BJ (cell line): ENCODE data around the gene SCN9A. TPM values are rescaled to one million over a fixed set of nuclear protein-coding genes. Genes with fewer than 3 reads are reported as not detected.

ENCODE experiments used
- CTCF ChIA-PET: fragments of 350-600 bp; formaldehyde crosslinking; extraction: SDS; loops from one replicate; lab custom pipeline; 2021; ENCODE audit warnings: antibody characterized with exemption, inconsistent platforms; lab: Yijun Ruan, JAX
- POLR2A ChIA-PET: fragments of 300-600 bp; sonication (Branson Sonifier 250); formaldehyde crosslinking; extraction: SDS; loops from one replicate; lab custom pipeline; 2021; ENCODE audit warnings: antibody characterized with exemption; lab: Charles Lee
- DNase-seq: peaks from one replicate; pipeline ENCODE4 v3.0.0-alpha.2; 2011; ENCODE audit warnings: low read depth
- H3K27me3 ChIP-seq: 2 replicates; pipeline ENCODE4 v1.6.0; 2011; ENCODE audit warnings: low read length; ENCODE audit not compliant: control insufficient read depth, insufficient read depth
- H3K36me3 ChIP-seq: 2 replicates; pipeline ENCODE4 v1.5.1; 2011; ENCODE audit warnings: low read length; ENCODE audit not compliant: control insufficient read depth, insufficient read depth
- H3K4me3 ChIP-seq: 2 replicates; pipeline ENCODE4 v1.5.1; 2011; ENCODE audit warnings: low read depth, mild to moderate bottlenecking, control low read depth, low read length
- polyA plus RNA-seq: library from polyadenylated mRNA; depleted of rRNA; stranded (reverse); fragments of >200 nt; gene quantifications from 2 replicates; pipeline ENCODE4 v1.2.3, GENCODE V29; 2011
- TF ChIP-seq, protein P1 (sequence below): IDR thresholded peaks from 2 replicates; pipeline ENCODE4 v1.5.1; 2011; ENCODE audit warnings: low read depth, mild to moderate bottlenecking, control low read depth, inconsistent platforms, low read length, moderate library complexity; ENCODE audit not compliant: insufficient read depth

SCN9A gene
- polyA plus RNA-seq, 1 experiment, result 19.4 TPM

DNA sequence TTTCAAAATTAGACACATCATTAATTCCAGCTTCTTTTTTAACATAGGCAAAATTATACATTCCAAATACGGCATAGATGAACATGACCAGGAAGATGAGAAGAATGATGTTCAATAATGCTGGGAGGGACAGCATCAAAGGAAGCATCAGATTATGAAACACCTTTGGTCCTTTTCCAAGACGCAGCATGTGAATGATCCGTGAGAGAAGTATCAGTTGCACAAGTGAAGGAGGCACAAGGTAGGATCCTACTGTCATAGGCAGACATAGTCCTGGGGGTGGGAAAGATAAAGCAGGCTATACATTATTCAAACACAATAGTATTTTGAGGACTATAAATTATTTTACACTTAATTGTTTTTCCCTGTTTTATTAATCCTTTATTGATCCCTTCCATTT lies 30.6 kb upstream of the SCN9A start:
- CTCF ChIA-PET, result interaction anchor here (0.6 kb wide), 1 partner anchor 13 kb away, joined by 3 read pairs; no protein-coding TSS in a partner anchor
- no peak overlapping the region for H3K4me3 ChIP-seq
- POLR2A ChIA-PET, result no interaction called here
- no peaks in the 10 kb centered on the region for H3K27me3 ChIP-seq
- no peak for DNase-seq
- H3K36me3 ChIP-seq, result no peaks in the 10 kb centered on the region
- TF ChIP-seq, protein P1, sequence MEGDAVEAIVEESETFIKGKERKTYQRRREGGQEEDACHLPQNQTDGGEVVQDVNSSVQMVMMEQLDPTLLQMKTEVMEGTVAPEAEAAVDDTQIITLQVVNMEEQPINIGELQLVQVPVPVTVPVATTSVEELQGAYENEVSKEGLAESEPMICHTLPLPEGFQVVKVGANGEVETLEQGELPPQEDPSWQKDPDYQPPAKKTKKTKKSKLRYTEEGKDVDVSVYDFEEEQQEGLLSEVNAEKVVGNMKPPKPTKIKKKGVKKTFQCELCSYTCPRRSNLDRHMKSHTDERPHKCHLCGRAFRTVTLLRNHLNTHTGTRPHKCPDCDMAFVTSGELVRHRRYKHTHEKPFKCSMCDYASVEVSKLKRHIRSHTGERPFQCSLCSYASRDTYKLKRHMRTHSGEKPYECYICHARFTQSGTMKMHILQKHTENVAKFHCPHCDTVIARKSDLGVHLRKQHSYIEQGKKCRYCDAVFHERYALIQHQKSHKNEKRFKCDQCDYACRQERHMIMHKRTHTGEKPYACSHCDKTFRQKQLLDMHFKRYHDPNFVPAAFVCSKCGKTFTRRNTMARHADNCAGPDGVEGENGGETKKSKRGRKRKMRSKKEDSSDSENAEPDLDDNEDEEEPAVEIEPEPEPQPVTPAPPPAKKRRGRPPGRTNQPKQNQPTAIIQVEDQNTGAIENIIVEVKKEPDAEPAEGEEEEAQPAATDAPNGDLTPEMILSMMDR, result no peak

GRCh38 chr2:166405569-166405926 lies 29.8 kb upstream of the SCN9A start:
- ChIA-PET CTCF (interaction anchor here (0.6 kb wide), 1 partner anchor 14 kb away, joined by 3 read pairs; no protein-coding TSS in a partner anchor), POLR2A (no interaction called here)
- no peak overlapping the region for H3K4me3 ChIP-seq
- TF ChIP-seq, protein P1, result no peak
- no peaks in the 10 kb centered on the region for H3K27me3 ChIP-seq
- no peaks in the 10 kb centered on the region for H3K36me3 ChIP-seq
- no peak for DNase-seq

- DNase-seq, result peak; percentile 26
- POLR2A ChIA-PET, result no interaction called here
- TF ChIP-seq, protein P1, result no peak
Observed at GRCh38 chr2:166404831-166405568, 29.3 kb upstream of the SCN9A start.

GRCh38 chr2:166394245-166394644 lies 18.5 kb upstream of the SCN9A start:
- TF ChIP-seq, protein P1, result no peak
- H3K4me3 ChIP-seq, result no peak overlapping the region
- H3K27me3 ChIP-seq, result no peaks in the 10 kb centered on the region
- H3K36me3 ChIP-seq, result no peaks in the 10 kb centered on the region
- ChIA-PET CTCF (interaction anchor here (0.8 to 2.9 kb wide), 2 partner anchors 9 to 19 kb away, joined by 3 to 14 read pairs; no protein-coding TSS in a partner anchor), POLR2A (no interaction called here)
- DNase-seq, result no peak

More at GRCh38 chr2:166404831-166405568, 29.3 kb upstream of the SCN9A start:
- H3K36me3 ChIP-seq, result no peaks in the 10 kb centered on the region
- no peaks in the 10 kb centered on the region for H3K27me3 ChIP-seq
- CTCF ChIA-PET, result interaction anchor here (0.6 kb wide), 1 partner anchor 223 kb away, joined by 4 read pairs; no protein-coding TSS in a partner anchor
- H3K4me3 ChIP-seq, result no peak overlapping the region

- no peak for DNase-seq
- Histone ChIP-seq H3K4me3 (no peak overlapping the region), H3K27me3 (no peaks in the 10 kb centered on the region), H3K36me3 (no peaks in the 10 kb centered on the region)
- CTCF ChIA-PET, result interaction anchor here (2.9 kb wide), 1 partner anchor 8 kb away, joined by 14 read pairs; no protein-coding TSS in a partner anchor
- POLR2A ChIA-PET, result no interaction called here
- TF ChIP-seq, protein P1, result no peak
Observed at GRCh38 chr2:166393008-166393407, 17.3 kb upstream of the SCN9A start.
